ENCODE data around the gene ARHGAP45. TPM values are rescaled to one million over a fixed set of nuclear protein-coding genes. Genes with fewer than 3 reads are reported as not detected.

The ARHGAP45 gene
- total and polyA plus RNA-seq, 9 of the 15 experiments (the other 6 are each of a cell fraction or from before 2014, with no cell fraction given) = 0.08 to 22.1 (median 4.2) TPM

DNA sequence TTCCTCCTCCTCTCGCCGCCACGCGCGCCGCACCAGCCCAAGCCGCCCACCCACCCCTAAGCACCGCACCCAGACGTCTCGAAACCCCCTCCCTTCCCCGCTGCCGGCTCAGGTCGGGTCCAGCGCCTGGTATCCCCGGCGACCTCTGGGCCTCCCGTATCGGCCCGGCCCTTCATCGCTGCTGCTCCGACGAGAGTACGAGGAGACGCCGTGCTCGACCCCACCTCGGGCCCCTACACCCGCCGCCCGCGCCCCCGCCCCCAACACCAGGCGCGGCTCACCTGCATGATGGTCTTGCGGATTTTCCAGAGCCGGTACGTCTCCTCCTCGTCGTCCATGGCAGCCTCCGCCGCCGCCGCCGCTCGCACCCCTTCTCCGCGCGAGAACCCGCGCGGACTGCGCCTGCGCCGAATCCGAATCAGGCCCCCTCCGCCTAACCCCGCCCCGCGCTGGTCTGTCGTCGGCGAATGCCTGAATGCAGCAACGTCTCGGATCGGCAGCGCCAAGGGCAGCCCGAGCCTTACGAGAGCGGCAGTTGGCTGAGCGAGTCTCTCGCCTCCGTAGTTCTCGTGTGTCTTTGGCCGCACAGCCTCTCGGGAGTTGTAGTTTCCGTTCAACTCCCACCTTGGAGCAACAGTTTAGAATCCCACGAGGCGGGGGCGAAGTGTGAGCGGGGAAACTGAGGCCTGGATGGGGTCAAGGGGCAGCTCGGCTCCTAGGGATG, 28.2 kb downstream of the ARHGAP45 start, which contains the start of gene POLR2E (continued):
- TF ChIP-seq EGR1 (conservative IDR thresholded peaks at IDR 0.05) = peak; percentile 75
- no peak for TF ChIP-seq HDGF (IDR thresholded peaks at IDR 0.05)
- TF ChIP-seq PTBP1 (IDR thresholded peaks at IDR 0.05; ENCODE audit: low read depth, low read length) = no peak
- peak in 1 of 2 experiments; percentile 53; a peak in 3 of 4 replicates for TF ChIP-seq TBL1XR1 (IDR thresholded peaks at IDR 0.05; ENCODE audit: low read length in 2 of 2)
- no peak for TF ChIP-seq ELF4 (CRISPR knock-in tag; IDR thresholded peaks at IDR 0.05)
- TF ChIP-seq ETS2 (tag; IDR thresholded peaks at IDR 0.05; ENCODE audit: borderline replicate concordance, poor library complexity, severe bottlenecking) = no peak
- TF ChIP-seq ZNF165 (CRISPR knock-in tag; IDR thresholded peaks at IDR 0.05; ENCODE audit: borderline replicate concordance) = no peak
- TF ChIP-seq CXXC5 (CRISPR knock-in tag; IDR thresholded peaks at IDR 0.05) = peak; percentile 84
- no peak for TF ChIP-seq ZNF79 (CRISPR knock-in tag; IDR thresholded peaks at IDR 0.05; ENCODE audit: low read depth)
- TF ChIP-seq HNRNPH1 (optimal IDR thresholded peaks at IDR 0.05; ENCODE audit: low read depth, low read length) = no peak

DNA sequence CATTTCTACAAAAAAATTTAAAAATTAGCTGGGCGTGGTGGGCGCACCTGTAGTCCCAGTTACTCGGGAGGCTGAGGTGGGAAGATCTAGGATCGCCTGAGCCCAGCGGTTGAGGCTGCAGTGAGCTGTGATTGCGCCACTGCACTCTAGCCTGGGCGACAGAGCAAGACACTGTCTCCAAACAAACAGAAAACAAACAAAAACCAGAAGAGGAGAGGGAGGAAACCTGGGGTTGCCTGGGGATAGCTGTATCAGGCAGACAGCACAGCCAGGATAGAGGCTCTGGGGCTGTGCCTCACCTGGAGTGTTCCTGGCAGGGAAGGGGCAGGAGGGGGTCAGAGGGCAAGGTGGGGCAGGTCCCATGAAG, 30.8 kb downstream of the ARHGAP45 start:
- DNase-seq (ENCODE audit: extremely low read depth in 1 of 4, low spot score in 3 of 4) (no peak), FAIRE-seq (no peak), ATAC-seq (no peak)
- 78% methylated on average over 7 of the region's 7 CpGs for WGBS (ENCODE audit: insufficient coverage, low coverage, missing lambda C conversion rate)
- Histone ChIP-seq H3K9me3 (replicated peaks; ENCODE audit: control insufficient read depth, insufficient read depth, low read depth, low read length) (peaks cover 7% of the 10 kb centered on the region), H3K27ac (ENCODE audit: extremely low read depth, low read depth, low read length) (peak overlapping the region; percentile 80; the same call in 2 of the 3 replicates), H2AFZ (ENCODE audit: low read depth, low read length) (0 out of 2 replicates have a peak overlapping the region, but pooled peaks have one; percentile 80), H3K79me2 (ENCODE audit: control insufficient read depth, insufficient read depth, low read length) (peaks cover 31% of the 10 kb centered on the region), H3K4me1 (replicated peaks in 1 of 2; ENCODE audit: control insufficient read depth in 2 of 2, insufficient read depth in 2 of 2, low read length in 2 of 2) (peaks cover 38 to 59% of the 10 kb centered on the region in 2 experiments), H4K20me1 (replicated peaks; ENCODE audit: control insufficient read depth, insufficient read depth, low read length) (peaks cover 11% of the 10 kb centered on the region; the same call in 1 of the 2 replicates), H3K9me1 (ENCODE audit: control insufficient read depth, insufficient read depth, low read length) (no peaks in the 10 kb centered on the region), H3K27me3 (ENCODE audit: control insufficient read depth in 2 of 2, insufficient read depth in 2 of 2, low read length in 2 of 2) (no peaks in the 10 kb centered on the region), H3K4me2 (ENCODE audit: insufficient read depth, low read length) (no peak overlapping the region), H3K4me3 (no peak overlapping the region), H3K9ac (ENCODE audit: insufficient read depth in 1 of 2, low read depth in 2 of 2, low read length in 2 of 2) (peak overlapping the region; percentile 39 to 75; a peak in 3 of 4 replicates), H3K36me3 (ENCODE audit: control insufficient read depth, insufficient read depth, low read length) (peaks cover 13% of the 10 kb centered on the region; the same call in 2 of the 3 replicates)
- ChIA-PET POLR2A (interaction anchor here (0.5 to 1.2 kb wide), 4 partner anchors 10 to 264 kb away, joined by 3 to 4 read pairs (median 3); no protein-coding TSS in a partner anchor), CTCF (ENCODE audit: low intra/inter-chr PET ratio) (no interaction called here)
- no TSS peak for BruUV-seq (replicated peaks)
- intact Hi-C loops (cut with micrococcal nuclease) (no loop called here), in situ Hi-C loops (cut with MboI) (no loop called here)
- TF ChIP-seq CEBPB (tag; IDR thresholded peaks at IDR 0.05) (peak; percentile 78), RBM14 (IDR thresholded peaks at IDR 0.05; ENCODE audit: borderline replicate concordance, insufficient read depth, low read depth, low read length) (no peak), CEBPG (CRISPR knock-in tag; IDR thresholded peaks at IDR 0.05) (no peak), CEBPG (tag; conservative IDR thresholded peaks at IDR 0.05 in 1 of 2, IDR thresholded peaks at IDR 0.05 in 1 of 2) (peak in 1 of 2 experiments; percentile 8; a peak in 1 of 4 replicates), KDM1A (IDR thresholded peaks at IDR 0.05) (0 out of 4 replicates have a peak, but pooled peaks of 1 of the 2 experiments have one; percentile 42)
- TF ChIP-seq, protein P1, sequence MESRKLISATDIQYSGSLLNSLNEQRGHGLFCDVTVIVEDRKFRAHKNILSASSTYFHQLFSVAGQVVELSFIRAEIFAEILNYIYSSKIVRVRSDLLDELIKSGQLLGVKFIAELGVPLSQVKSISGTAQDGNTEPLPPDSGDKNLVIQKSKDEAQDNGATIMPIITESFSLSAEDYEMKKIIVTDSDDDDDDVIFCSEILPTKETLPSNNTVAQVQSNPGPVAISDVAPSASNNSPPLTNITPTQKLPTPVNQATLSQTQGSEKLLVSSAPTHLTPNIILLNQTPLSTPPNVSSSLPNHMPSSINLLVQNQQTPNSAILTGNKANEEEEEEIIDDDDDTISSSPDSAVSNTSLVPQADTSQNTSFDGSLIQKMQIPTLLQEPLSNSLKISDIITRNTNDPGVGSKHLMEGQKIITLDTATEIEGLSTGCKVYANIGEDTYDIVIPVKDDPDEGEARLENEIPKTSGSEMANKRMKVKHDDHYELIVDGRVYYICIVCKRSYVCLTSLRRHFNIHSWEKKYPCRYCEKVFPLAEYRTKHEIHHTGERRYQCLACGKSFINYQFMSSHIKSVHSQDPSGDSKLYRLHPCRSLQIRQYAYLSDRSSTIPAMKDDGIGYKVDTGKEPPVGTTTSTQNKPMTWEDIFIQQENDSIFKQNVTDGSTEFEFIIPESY (CRISPR knock-in tag; IDR thresholded peaks at IDR 0.05) = peak; percentile 44; the same call in 1 of the 2 replicates
